ENCODE data around the gene MSLN. TPM values are rescaled to one million over a fixed set of nuclear protein-coding genes. Genes with fewer than 3 reads are reported as not detected.

MSLN gene
- total and polyA plus RNA-seq, 2 of the 13 experiments (the other 11 are each of a cell fraction or from before 2014, with no cell fraction given): 2.0 to 2.3 TPM

- TF ChIP-seq ZFP91 (CRISPR knock-in tag; IDR thresholded peaks at IDR 0.05; ENCODE audit: borderline replicate concordance) (peak; percentile 91), SSRP1 (CRISPR knock-in tag; IDR thresholded peaks at IDR 0.05) (no peak), KMT2B (CRISPR knock-in tag; IDR thresholded peaks at IDR 0.05) (peak; percentile 73; the same call in 1 of the 2 replicates), ZMAT3 (CRISPR knock-in tag; conservative IDR thresholded peaks at IDR 0.05) (peak; percentile 61; the same call in 1 of the 2 replicates), ZBTB7B (CRISPR knock-in tag; IDR thresholded peaks at IDR 0.05) (peak; percentile 68), ZEB1 (IDR thresholded peaks at IDR 0.05; ENCODE audit: insufficient replicate concordance, low read depth) (peak; percentile 98), STAT6 (CRISPR knock-in tag; IDR thresholded peaks at IDR 0.05; ENCODE audit: borderline replicate concordance) (0 out of 2 replicates have a peak, but pooled peaks have one; percentile 15), IRF2 (CRISPR knock-in tag; IDR thresholded peaks at IDR 0.05) (peak; percentile 94), NFRKB (IDR thresholded peaks at IDR 0.05) (no peak), KDM2A (CRISPR knock-in tag; IDR thresholded peaks at IDR 0.05; ENCODE audit: borderline replicate concordance, low read depth) (peak; percentile 98), ZNF3 (CRISPR knock-in tag; IDR thresholded peaks at IDR 0.05) (no peak), ZNF337 (CRISPR knock-in tag; IDR thresholded peaks at IDR 0.05; ENCODE audit: borderline replicate concordance, low read depth) (no peak), KDM4B (CRISPR knock-in tag; IDR thresholded peaks at IDR 0.05) (peak; percentile 85), ZSCAN29 (CRISPR knock-in tag; conservative IDR thresholded peaks at IDR 0.05) (peak; percentile 74; the same call in 1 of the 2 replicates), SRY (CRISPR knock-in tag; IDR thresholded peaks at IDR 0.05) (peak; percentile 47; the same call in 1 of the 2 replicates), THAP8 (CRISPR knock-in tag; IDR thresholded peaks at IDR 0.05; ENCODE audit: borderline replicate concordance) (no peak; the same call in 1 of the 2 replicates), USF2 (IDR thresholded peaks at IDR 0.05; ENCODE audit: low read depth, low read length) (no peak), USF2 (CRISPR knock-in tag; IDR thresholded peaks at IDR 0.05; ENCODE audit: borderline replicate concordance) (no peak; the same call in 1 of the 2 replicates)
- TF ChIP-seq, protein P1, sequence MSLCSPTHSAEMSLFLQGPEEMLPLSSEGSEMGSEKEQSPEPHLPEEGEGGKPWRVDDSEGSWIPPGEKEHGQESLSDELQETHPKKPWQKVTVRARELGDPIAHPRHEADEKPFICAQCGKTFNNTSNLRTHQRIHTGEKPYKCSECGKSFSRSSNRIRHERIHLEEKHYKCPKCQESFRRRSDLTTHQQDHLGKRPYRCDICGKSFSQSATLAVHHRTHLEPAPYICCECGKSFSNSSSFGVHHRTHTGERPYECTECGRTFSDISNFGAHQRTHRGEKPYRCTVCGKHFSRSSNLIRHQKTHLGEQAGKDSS (CRISPR knock-in tag; IDR thresholded peaks at IDR 0.05; ENCODE audit: borderline replicate concordance, low read depth): peak; percentile 92
- TF ChIP-seq, protein P2, sequence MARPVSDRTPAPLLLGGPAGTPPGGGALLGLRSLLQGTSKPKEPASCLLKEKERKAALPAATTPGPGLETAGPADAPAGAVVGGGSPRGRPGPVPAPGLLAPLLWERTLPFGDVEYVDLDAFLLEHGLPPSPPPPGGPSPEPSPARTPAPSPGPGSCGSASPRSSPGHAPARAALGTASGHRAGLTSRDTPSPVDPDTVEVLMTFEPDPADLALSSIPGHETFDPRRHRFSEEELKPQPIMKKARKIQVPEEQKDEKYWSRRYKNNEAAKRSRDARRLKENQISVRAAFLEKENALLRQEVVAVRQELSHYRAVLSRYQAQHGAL (CRISPR knock-in tag; IDR thresholded peaks at IDR 0.05; ENCODE audit: not compliant biosample characterization): no peak
Measured at GRCh38 chr16:740764-741505, 19.6 kb upstream of the MSLN start, which contains the start of gene CIAO3 (continued).

Data from HepG2 (cell line).